A673 (cell line): Measurements from ENCODE around the gene CDKL5. TPM values are rescaled to one million over a fixed set of nuclear protein-coding genes. Genes with fewer than 3 reads are reported as not detected.

Experiments
- BruUV-seq: library from RNA; stranded (reverse); fragments of 400-500 nt; replicated peaks from 2 replicates; lab custom pipeline; 2021; lab: Mats Ljungman, UMichigan
- CTCF ChIA-PET: fragments of 300-600 bp; sonication (Branson Sonifier 250); formaldehyde crosslinking; loops from one replicate; lab custom pipeline; 2022; ENCODE audit warnings: antibody characterized with exemption; lab: Charles Lee
- POLR2A ChIA-PET: fragments of 300-600 bp; sonication (Branson Sonifier 250); formaldehyde crosslinking; loops from one replicate; lab custom pipeline; 2022; ENCODE audit warnings: antibody characterized with exemption; ENCODE audit not compliant: low non-redundant PET; lab: Charles Lee
- DNase-seq: peaks from one replicate; pipeline ENCODE4 v3.0.0-alpha.2; 2015; ENCODE audit warnings: low spot score
- H3K27ac ChIP-seq: fragments of 200-600 bp; sonication (generic); 2 replicates; pipeline ENCODE4 v1.5.1; 2016; ENCODE audit warnings: mixed run types, low read depth, mild to moderate bottlenecking, mixed read lengths, antibody characterized with exemption, low read length; ENCODE audit not compliant: poor library complexity, severe bottlenecking
- H3K27me3 ChIP-seq: fragments of 200-600 bp; sonication (generic); replicated peaks from 2 replicates; pipeline ENCODE4 v1.6.1; 2017; ENCODE audit warnings: mixed run types, low read depth, mild to moderate bottlenecking, mixed read lengths, antibody characterized with exemption, low read length; ENCODE audit not compliant: insufficient read depth, poor library complexity
- H3K36me3 ChIP-seq: fragments of 200-600 bp; sonication (generic); 2 replicates; pipeline ENCODE4 v1.6.1; 2016; ENCODE audit warnings: mixed run types, mild to moderate bottlenecking, mixed read lengths, antibody characterized with exemption, low read length; ENCODE audit not compliant: insufficient read depth, poor library complexity, severe bottlenecking
- H3K4me1 ChIP-seq: fragments of 200-600 bp; sonication (generic); 2 replicates; pipeline ENCODE4 v1.6.1; 2017; ENCODE audit warnings: mixed run types, mild to moderate bottlenecking, mixed read lengths, antibody characterized with exemption, low read length; ENCODE audit not compliant: insufficient read depth, poor library complexity, severe bottlenecking
- H3K4me3 ChIP-seq: fragments of 200-600 bp; sonication (generic); 2 replicates; pipeline ENCODE4 v1.5.1; 2016; ENCODE audit warnings: low read depth, mixed run types, mild to moderate bottlenecking, mixed read lengths, low read length; ENCODE audit not compliant: poor library complexity, severe bottlenecking
- H3K9me3 ChIP-seq: fragments of 200-600 bp; sonication (generic); 2 replicates; pipeline ENCODE4 v1.6.1; 2016; ENCODE audit warnings: mixed run types, low read depth, mild to moderate bottlenecking, mixed read lengths, antibody characterized with exemption, low read length; ENCODE audit not compliant: poor library complexity, severe bottlenecking
- CTCF ChIP-seq: fragments of 300-800, 200-600 bp; sonication (generic); conservative IDR thresholded peaks from 2 replicates; pipeline ENCODE4 v1.5.1; 2017; ENCODE audit warnings: low read depth, mild to moderate bottlenecking, antibody characterized with exemption, low read length, moderate library complexity, mixed read lengths
- EZH2 ChIP-seq: fragments of 200-600 bp; sonication (generic); IDR thresholded peaks from 2 replicates; pipeline ENCODE4 v1.6.1; 2017; ENCODE audit warnings: borderline replicate concordance, low read depth, mild to moderate bottlenecking, mixed read lengths, antibody characterized with exemption, low read length; ENCODE audit not compliant: poor library complexity, severe bottlenecking
- intact Hi-C: fragments of 100-400 bp; cut with micrococcal nuclease; formaldehyde crosslinking; loops from one replicate; pipeline ENCODE4 v1.10.0; 2022; ENCODE audit not compliant: unreplicated experiment
- total RNA-seq: library from RNA; stranded (reverse); gene quantifications from 2 replicates; pipeline ENCODE4 v1.2.3, GENCODE V29; 2021

The CDKL5 gene
- total RNA-seq, 1 experiment from 2014 or later: 7.5 TPM

DNA sequence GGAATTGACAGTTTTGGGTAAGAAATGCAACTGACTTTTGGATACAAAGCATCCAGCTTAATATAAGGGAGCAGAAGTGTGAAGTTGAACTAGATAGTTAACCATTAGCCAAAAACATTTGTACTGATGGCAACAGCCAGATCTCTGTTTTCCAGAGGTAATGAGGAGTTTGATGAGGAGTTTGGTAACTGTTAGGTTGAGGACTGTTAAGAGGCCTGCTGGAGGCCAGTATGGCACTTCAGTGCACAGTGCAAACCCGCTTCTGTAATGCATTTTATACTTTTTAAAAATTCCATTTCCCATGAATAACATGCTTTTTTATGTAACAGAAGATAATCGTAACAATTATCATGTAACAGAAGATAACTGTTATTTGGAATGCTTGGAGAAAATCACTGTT is 30.0 kb downstream of the CDKL5 start:
- no peaks in the 10 kb centered on the region for H3K27me3 ChIP-seq
- intact Hi-C loops: no loop called here
- no peak overlapping the region for H3K4me3 ChIP-seq
- no peak for DNase-seq
- H3K36me3 ChIP-seq: no peaks in the 10 kb centered on the region
- ChIA-PET CTCF (no interaction called here), POLR2A (no interaction called here)
- BruUV-seq: no TSS peak
- TF ChIP-seq CTCF (no peak), EZH2 (no peak)
- no peaks in the 10 kb centered on the region for H3K4me1 ChIP-seq
- H3K9me3 ChIP-seq: no peaks in the 10 kb centered on the region
- no peak overlapping the region for H3K27ac ChIP-seq

- DNase-seq: no peak
- TF ChIP-seq EZH2: no peak
- no peak for TF ChIP-seq CTCF
- ChIA-PET POLR2A (no interaction called here), CTCF (no interaction called here)
- no peaks in the 10 kb centered on the region for H3K36me3 ChIP-seq
- no peak overlapping the region for H3K27ac ChIP-seq
- H3K9me3 ChIP-seq: no peaks in the 10 kb centered on the region
- BruUV-seq: no TSS peak
- no peaks in the 10 kb centered on the region for H3K4me1 ChIP-seq
- no peak overlapping the region for H3K4me3 ChIP-seq
- H3K27me3 ChIP-seq: no peaks in the 10 kb centered on the region
- intact Hi-C loops: no loop called here
Observed at GRCh38 chrX:18457000-18457399, 31.6 kb downstream of the CDKL5 start.

DNA sequence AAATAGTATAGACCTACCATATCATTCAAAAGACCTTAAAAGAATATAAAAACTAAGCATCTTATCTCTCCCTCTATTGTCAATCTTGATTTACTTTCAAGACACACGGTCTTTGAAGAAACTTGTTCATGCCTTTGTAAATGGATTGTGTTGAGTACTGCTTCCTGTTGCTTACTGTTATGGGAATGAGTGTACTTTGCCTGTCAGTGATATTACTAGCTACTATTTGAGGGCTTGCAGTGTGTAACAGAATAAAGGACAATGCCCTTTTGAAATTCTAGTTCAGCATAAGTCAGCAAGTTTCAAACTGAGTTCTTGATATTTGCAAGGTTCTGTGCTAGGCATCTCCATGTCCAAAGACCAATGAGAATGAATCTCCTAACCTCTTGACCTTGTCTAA is 36.0 kb downstream of the CDKL5 start:
- POLR2A ChIA-PET: no interaction called here
- Histone ChIP-seq H3K9me3 (no peaks in the 10 kb centered on the region), H3K27ac (no peak overlapping the region), H3K27me3 (no peaks in the 10 kb centered on the region), H3K36me3 (no peaks in the 10 kb centered on the region), H3K4me1 (no peaks in the 10 kb centered on the region), H3K4me3 (no peak overlapping the region)
- intact Hi-C loops: no loop called here
- BruUV-seq: no TSS peak
- CTCF ChIA-PET: no interaction called here
- no peak for DNase-seq
- TF ChIP-seq EZH2 (no peak), CTCF (no peak)
